ENCODE measurements around the gene RIC1. TPM values are rescaled to one million over a fixed set of nuclear protein-coding genes. Genes with fewer than 3 reads are reported as not detected.

RIC1 gene
- total and polyA plus RNA-seq, 2 of the 8 experiments (the other 6 are each of a cell fraction or from before 2014, with no cell fraction given), result 10.7 to 24.5 TPM

DNA sequence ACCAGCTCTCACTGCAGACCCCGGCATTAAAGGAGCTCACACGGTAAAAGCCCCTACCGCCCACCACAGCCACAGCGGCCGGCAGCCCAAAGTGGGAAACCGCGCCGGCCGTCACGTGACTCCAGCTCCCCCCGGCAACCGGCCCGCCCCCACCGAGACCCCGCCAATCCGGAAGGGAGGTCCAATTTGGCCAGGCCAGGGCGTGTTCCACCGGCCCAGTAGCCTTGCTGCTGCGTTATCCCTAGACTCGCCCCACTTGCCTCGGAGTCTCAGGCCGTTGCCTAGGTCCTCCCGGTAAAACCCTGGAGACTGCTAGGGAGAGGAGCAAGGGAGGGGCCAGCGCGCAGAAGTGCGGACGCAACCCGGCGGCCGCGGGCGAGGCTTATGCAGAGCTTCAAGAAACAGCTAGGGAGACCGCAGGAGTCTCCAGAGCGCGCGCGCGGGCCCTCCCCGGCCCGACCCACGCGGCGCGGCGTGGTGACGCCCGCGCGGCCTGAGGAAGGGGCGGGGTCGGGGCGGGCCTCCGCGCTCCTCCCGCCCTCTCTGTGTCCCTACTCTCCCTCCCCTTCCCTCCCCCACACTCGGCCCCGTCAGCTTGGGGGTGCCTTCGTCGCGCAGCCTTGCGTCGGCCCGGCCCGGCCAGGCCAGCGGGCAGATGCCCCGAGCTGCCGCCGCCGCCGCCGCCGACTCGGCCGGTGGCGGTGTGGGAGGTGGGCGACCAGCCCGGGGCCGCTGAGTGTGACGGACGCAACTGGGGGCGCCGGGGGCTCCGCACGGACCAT, at the start of gene RIC1 (continued):
- no peak for TF ChIP-seq EZH2 (IDR thresholded peaks at IDR 0.05; ENCODE audit: low read depth, low read length, severe bottlenecking)
- TF ChIP-seq TAF1 (IDR thresholded peaks at IDR 0.05; ENCODE audit: low read depth, low read length), result peak; percentile 82
- TF ChIP-seq CEBPB (IDR thresholded peaks at IDR 0.05; ENCODE audit: low read depth, low read length), result no peak
- no peak for TF ChIP-seq RFX5 (IDR thresholded peaks at IDR 0.05; ENCODE audit: borderline replicate concordance, low read depth, low read length)
- peak; percentile 10 for TF ChIP-seq ASH2L (IDR thresholded peaks at IDR 0.05; ENCODE audit: low read length)
- TF ChIP-seq TEAD4 (IDR thresholded peaks at IDR 0.05; ENCODE audit: low read depth, low read length), result no peak
- TF ChIP-seq TAF7 (optimal IDR thresholded peaks at IDR 0.05; ENCODE audit: borderline replicate concordance, low read depth, low read length), result peak; percentile 76
- TF ChIP-seq JUND (IDR thresholded peaks at IDR 0.05; ENCODE audit: low read length), result no peak
- no peak for TF ChIP-seq HDAC6 (IDR thresholded peaks at IDR 0.05; ENCODE audit: low read depth, low read length)
- TF ChIP-seq, protein P1, sequence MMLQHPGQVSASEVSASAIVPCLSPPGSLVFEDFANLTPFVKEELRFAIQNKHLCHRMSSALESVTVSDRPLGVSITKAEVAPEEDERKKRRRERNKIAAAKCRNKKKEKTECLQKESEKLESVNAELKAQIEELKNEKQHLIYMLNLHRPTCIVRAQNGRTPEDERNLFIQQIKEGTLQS (IDR thresholded peaks at IDR 0.05; ENCODE audit: insufficient read depth, low read depth, low read length), result 0 out of 2 replicates have a peak, but pooled peaks have one; percentile 47
